IMR-90 (cell line): ENCODE measurements around the gene ZSCAN5C. TPM values are rescaled to one million over a fixed set of nuclear protein-coding genes. Genes with fewer than 3 reads are reported as not detected.

Source experiments
- ATAC-seq: fragments of 200-7000 bp; cut with Tn5 transposase; 2 replicates; pipeline ENCODE4 v1.9.1; 2020; ENCODE audit warnings: low read depth, mild to moderate bottlenecking, moderate library complexity
- BruUV-seq: library from RNA; stranded (reverse); fragments of 400-500 nt; replicated peaks from 2 replicates; lab custom pipeline; 2021; lab: Mats Ljungman, UMichigan
- CTCF ChIA-PET: fragments of 300-600 bp; formaldehyde crosslinking; extraction: SDS; loops from one replicate; lab custom pipeline; 2021; ENCODE audit warnings: antibody characterized with exemption; lab: Yijun Ruan, JAX
- POLR2A ChIA-PET: fragments of 300-600 bp; sonication (Branson Sonifier 250); formaldehyde crosslinking; loops from one replicate; lab custom pipeline; 2022; ENCODE audit warnings: antibody characterized with exemption; ENCODE audit not compliant: unreplicated experiment; lab: Charles Lee
- DNase-seq: peaks from one replicate; pipeline ENCODE4 v3.0.0; 2013
- H2AFZ ChIP-seq: replicated peaks from 2 replicates; pipeline ENCODE3; 2013; ENCODE audit warnings: low read length, mild to moderate bottlenecking; ENCODE audit not compliant: poor library complexity
- H2AK5ac ChIP-seq: 2 replicates; pipeline ENCODE4 v1.6.1; 2013; ENCODE audit warnings: low read depth, low read length, inconsistent platforms
- H2AK9ac ChIP-seq: replicated peaks from 2 replicates; pipeline ENCODE3; 2013; ENCODE audit warnings: mild to moderate bottlenecking, low read depth, low read length, moderate library complexity; ENCODE audit not compliant: poor library complexity
- H2BK120ac ChIP-seq: 2 replicates; pipeline ENCODE4 v1.6.1; 2013; ENCODE audit warnings: low read depth, low read length, inconsistent platforms
- H2BK15ac ChIP-seq: 3 replicates; pipeline ENCODE4 v1.6.1; 2013; ENCODE audit warnings: low read depth, low read length, inconsistent platforms
- H2BK20ac ChIP-seq: 2 replicates; pipeline ENCODE4 v1.6.1; 2013; ENCODE audit warnings: low read depth, mild to moderate bottlenecking, inconsistent platforms, low read length, moderate library complexity
- H2BK5ac ChIP-seq: 2 replicates; pipeline ENCODE4 v1.6.1; 2013; ENCODE audit warnings: mild to moderate bottlenecking, low read depth, low read length, inconsistent platforms; ENCODE audit not compliant: poor library complexity, severe bottlenecking
- H3K14ac ChIP-seq: replicated peaks from 2 replicates; pipeline ENCODE4 v1.6.1; 2013; ENCODE audit warnings: low read depth, low read length, inconsistent platforms
- H3K18ac ChIP-seq: 2 replicates; pipeline ENCODE4 v1.6.1; 2013; ENCODE audit warnings: low read depth, low read length, control low read depth
- H3K23ac ChIP-seq: 2 replicates; pipeline ENCODE4 v1.6.1; 2013; ENCODE audit warnings: low read depth, low read length, inconsistent platforms
- H3K27ac ChIP-seq: 2 replicates; pipeline ENCODE4 v1.5.1; 2013; ENCODE audit warnings: mild to moderate bottlenecking, control low read depth, low read length; ENCODE audit not compliant: insufficient read depth
- H3K27me3 ChIP-seq: 2 replicates; pipeline ENCODE4 v1.6.1; 2013; ENCODE audit warnings: low read length; ENCODE audit not compliant: control insufficient read depth, insufficient read depth
- H3K36me3 ChIP-seq: 2 replicates; pipeline ENCODE4 v1.6.1; 2013; ENCODE audit warnings: low read length, mixed read lengths; ENCODE audit not compliant: control insufficient read depth, insufficient read depth
- H3K4ac ChIP-seq: 2 replicates; pipeline ENCODE4 v1.6.1; 2013; ENCODE audit warnings: low read depth, low read length, inconsistent platforms
- H3K4me1 ChIP-seq: 2 replicates; pipeline ENCODE4 v1.6.1; 2013; ENCODE audit warnings: low read length, mixed read lengths; ENCODE audit not compliant: control insufficient read depth, insufficient read depth
- H3K4me2 ChIP-seq: 2 replicates; pipeline ENCODE4 v1.6.1; 2013; ENCODE audit warnings: low read depth, mild to moderate bottlenecking, control low read depth, low read length, moderate library complexity
- H3K4me3 ChIP-seq: 2 replicates; pipeline ENCODE4 v1.5.1; 2013; ENCODE audit warnings: low read depth, mild to moderate bottlenecking, control low read depth, low read length, moderate library complexity; ENCODE audit not compliant: insufficient read depth
- H3K56ac ChIP-seq: 2 replicates; pipeline ENCODE4 v1.6.1; 2013; ENCODE audit warnings: low read length, inconsistent platforms; ENCODE audit not compliant: insufficient read depth; ENCODE audit errors: extremely low read depth
- H3K79me1 ChIP-seq, 2 experiments: 2 replicates each; pipeline ENCODE4 v1.6.1; 2013; ENCODE audit warnings: low read length in 2 of 2, inconsistent platforms in 1 of 2, low read depth in 1 of 2
- H3K9ac ChIP-seq: 2 replicates; pipeline ENCODE4 v1.6.1; 2013; ENCODE audit warnings: low read depth, low read length, control low read depth
- H3K9me1 ChIP-seq: 2 replicates; pipeline ENCODE4 v1.6.1; 2013; ENCODE audit warnings: low read length, inconsistent platforms; ENCODE audit not compliant: insufficient read depth
- H3K9me3 ChIP-seq: 2 replicates; pipeline ENCODE4 v1.6.1; 2013; ENCODE audit warnings: low read length; ENCODE audit not compliant: control insufficient read depth, insufficient read depth
- H4K20me1 ChIP-seq: 2 replicates; pipeline ENCODE4 v1.6.1; 2013; ENCODE audit warnings: low read length, inconsistent platforms; ENCODE audit not compliant: insufficient read depth
- H4K5ac ChIP-seq: 2 replicates; pipeline ENCODE4 v1.6.1; 2013; ENCODE audit warnings: mild to moderate bottlenecking, low read depth, low read length, control low read depth
- H4K8ac ChIP-seq, 2 experiments: 2 replicates each; pipeline ENCODE4 v1.6.1; 2013; ENCODE audit warnings: low read depth in 2 of 2, low read length in 2 of 2, control low read depth in 1 of 2, inconsistent platforms in 1 of 2
- H4K91ac ChIP-seq: 2 replicates; pipeline ENCODE4 v1.6.1; 2013; ENCODE audit warnings: low read depth, low read length, inconsistent platforms; ENCODE audit not compliant: insufficient read depth
- CEBPB ChIP-seq: IDR thresholded peaks from 2 replicates; pipeline ENCODE4 v1.6.1; 2012; ENCODE audit warnings: low read depth, low read length, improper control_type of control experiment
- MAFK ChIP-seq: IDR thresholded peaks from 2 replicates; pipeline ENCODE4 v1.6.1; 2012; ENCODE audit warnings: low read depth, low read length, improper control_type of control experiment
- WGBS, 2 experiments: methylation state at CpG; one replicate each; pipeline versions ENCODE4 v1.1.5 to v1.1.7; 2013; ENCODE audit warnings: missing lambda C conversion rate in 2 of 2; ENCODE audit not compliant: insufficient read length in 1 of 2; ENCODE audit errors: extremely low coverage in 2 of 2; 5-methylcytosine and 5-hydroxymethylcytosine counted together
- dilution Hi-C: fragments of 300-500 bp; cut with HindIII; formaldehyde crosslinking; loops from one replicate; pipeline ENCODE4 v1.14.3; 2018; ENCODE audit warnings: low sequenced_read_pairs; ENCODE audit not compliant: unreplicated experiment
- in situ Hi-C: fragments of 300-500 bp; cut with MboI; formaldehyde crosslinking; loops from 3 replicates; pipeline ENCODE4 v1.14.3; 2019; ENCODE audit warnings: low sequenced_read_pairs, inconsistent platforms, mixed read lengths
- intact Hi-C: fragments of 100-400 bp; cut with micrococcal nuclease; formaldehyde crosslinking; loops from 2 replicates; pipeline ENCODE4 v1.10.0; 2022
- polyA plus RNA-seq, 3 experiments: library from polyadenylated mRNA; depleted of rRNA; stranded (reverse); fragments of >200 nt; gene quantifications; 2 replicates each; pipeline ENCODE4 v1.2.3, GENCODE V29; 2012; ENCODE audit warnings: low replicate concordance in 1 of 3
- total RNA-seq: library from RNA; depleted of rRNA; stranded (reverse); fragments of >200 nt; gene quantifications from 2 replicates; pipeline ENCODE4 v1.2.3, GENCODE V29; 2012
- TF ChIP-seq, protein P1 (sequence below): fragments of 150-350 bp; IDR thresholded peaks from 2 replicates; pipeline ENCODE4 v1.6.1; 2017; ENCODE audit warnings: mild to moderate bottlenecking, antibody characterized with exemption, low read length, low read depth

ZSCAN5C gene
- total and polyA plus RNA-seq, 2 of the 4 experiments (the other 2 are of a cell fraction), result not detected

DNA sequence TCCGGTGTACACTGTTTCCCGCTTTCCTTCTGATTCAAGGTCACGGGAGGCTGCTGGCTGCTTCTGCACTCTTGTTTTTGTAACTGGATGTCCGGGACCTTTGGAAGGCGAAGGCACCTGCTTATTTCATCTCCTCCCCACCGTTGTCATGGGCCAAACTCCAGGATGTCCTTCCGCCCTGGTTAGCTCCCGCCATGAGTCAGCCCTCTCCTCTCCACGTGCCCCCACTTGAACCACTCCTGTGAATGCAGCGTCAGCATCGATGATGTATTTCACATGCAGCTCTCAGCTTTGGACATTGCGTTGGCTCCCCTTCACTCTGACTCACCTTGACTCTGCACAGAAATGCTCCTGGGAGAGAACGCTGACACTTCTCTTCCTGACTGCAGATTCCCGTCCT lies 31.8 kb upstream of the ZSCAN5C start:
- no peak overlapping the region for H3K18ac ChIP-seq

More for the DNA sequence above, 31.8 kb upstream of the ZSCAN5C start:
- Histone ChIP-seq H2AFZ (no peak overlapping the region), H3K4me2 (no peak overlapping the region), H3K9me3 (no peaks in the 10 kb centered on the region), H3K4ac (no peak overlapping the region), H3K79me1 (no peaks in the 10 kb centered on the region), H3K27ac (no peak overlapping the region), H4K5ac (no peak overlapping the region), H3K4me3 (no peak overlapping the region), H3K4me1 (no peaks in the 10 kb centered on the region), H4K8ac (no peak overlapping the region), H3K56ac (no peak overlapping the region), H2BK5ac (no peak overlapping the region), H2AK5ac (no peak overlapping the region), H4K20me1 (no peaks in the 10 kb centered on the region), H2AK9ac (no peak overlapping the region), H2BK120ac (no peak overlapping the region), H3K23ac (no peak overlapping the region), H3K9ac (no peak overlapping the region), H4K91ac (no peak overlapping the region), H3K36me3 (no peaks in the 10 kb centered on the region), H3K9me1 (no peaks in the 10 kb centered on the region), H2BK20ac (no peak overlapping the region), H3K27me3 (peaks cover 4% of the 10 kb centered on the region; the same call in 1 of the 2 replicates), H2BK15ac (no peak overlapping the region), H3K14ac (no peak overlapping the region)
- 73% methylated on average over 8 of the region's 14 CpGs; no CpG with 5 or more reads in 1 of the 2 experiments for WGBS, 2 experiments
- DNase-seq (peak; percentile 43), ATAC-seq (no peak)
- TF ChIP-seq, protein P1, sequence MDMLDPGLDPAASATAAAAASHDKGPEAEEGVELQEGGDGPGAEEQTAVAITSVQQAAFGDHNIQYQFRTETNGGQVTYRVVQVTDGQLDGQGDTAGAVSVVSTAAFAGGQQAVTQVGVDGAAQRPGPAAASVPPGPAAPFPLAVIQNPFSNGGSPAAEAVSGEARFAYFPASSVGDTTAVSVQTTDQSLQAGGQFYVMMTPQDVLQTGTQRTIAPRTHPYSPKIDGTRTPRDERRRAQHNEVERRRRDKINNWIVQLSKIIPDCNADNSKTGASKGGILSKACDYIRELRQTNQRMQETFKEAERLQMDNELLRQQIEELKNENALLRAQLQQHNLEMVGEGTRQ, result peak; percentile 68
- TF ChIP-seq CEBPB, result no peak
- peak; percentile 29; the same call in 1 of the 2 replicates for TF ChIP-seq MAFK
- dilution Hi-C loops (no loop called here), in situ Hi-C loops (no loop called here), intact Hi-C loops (loop anchor here (10.0 kb wide), 1 partner anchor 145 kb away; the partner anchor contains the start of gene ZSCAN5A)
- ChIA-PET CTCF (no interaction called here), POLR2A (no interaction called here)
- no TSS peak for BruUV-seq
